Activated B cell treated with CpG ODN at 0.5 μM for 24 hours (primary cell): ENCODE results near the gene TMEM147. TPM values are rescaled to one million over a fixed set of nuclear protein-coding genes. Genes with fewer than 3 reads are reported as not detected.

Experiments used
- ATAC-seq: fragments of 200-7000 bp; cut with Tn5 transposase; one replicate; pipeline ENCODE4 v1.10.0; 2021; ENCODE audit warnings: low read depth, mild to moderate bottlenecking, moderate library complexity
- CTCF ChIA-PET: fragments of 350-600 bp; sonication (Branson Sonifier 250); formaldehyde crosslinking; loops from one replicate; lab custom pipeline; 2021; ENCODE audit warnings: antibody characterized with exemption; lab: Charles Lee
- POLR2A ChIA-PET: fragments of 350-600 bp; sonication (Branson Sonifier 250); formaldehyde crosslinking; loops from one replicate; lab custom pipeline; 2021; ENCODE audit warnings: antibody characterized with exemption; lab: Charles Lee
- DNase-seq: peaks from one replicate; pipeline ENCODE4 v3.0.0; 2022
- H3K27ac Mint-ChIP-seq: one replicate; pipeline ENCODE4 v1.8.0; 2020; ENCODE audit warnings: mixed read lengths
- H3K27me3 Mint-ChIP-seq: one replicate; pipeline ENCODE4 v1.8.0; 2021; ENCODE audit warnings: mixed read lengths
- H3K36me3 Mint-ChIP-seq: one replicate; pipeline ENCODE4 v1.8.0; 2021; ENCODE audit warnings: low read depth, mixed read lengths
- H3K4me1 Mint-ChIP-seq: one replicate; pipeline ENCODE4 v1.8.0; 2021; ENCODE audit warnings: mixed read lengths
- H3K4me3 Mint-ChIP-seq: one replicate; pipeline ENCODE4 v1.8.0; 2020; ENCODE audit warnings: mild to moderate bottlenecking, mixed read lengths
- H3K9me3 Mint-ChIP-seq: one replicate; pipeline ENCODE4 v1.8.0; 2020; ENCODE audit warnings: mixed read lengths
- CTCF ChIP-seq: fragments of 200-600 bp; IDR thresholded peaks from one replicate; pipeline ENCODE4 v1.8.0; 2022; ENCODE audit warnings: antibody characterized with exemption, mild to moderate bottlenecking
- intact Hi-C: fragments of 100-400 bp; cut with micrococcal nuclease; formaldehyde crosslinking; loops from one replicate; pipeline ENCODE4 v1.15.1; 2024
- total RNA-seq: library from RNA; stranded (reverse); gene quantifications from 2 replicates; pipeline ENCODE4 v1.2.3, GENCODE V29; 2022

Gene TMEM147
- total RNA-seq, 1 donor from 2014 or later, result 46.9 TPM

DNA sequence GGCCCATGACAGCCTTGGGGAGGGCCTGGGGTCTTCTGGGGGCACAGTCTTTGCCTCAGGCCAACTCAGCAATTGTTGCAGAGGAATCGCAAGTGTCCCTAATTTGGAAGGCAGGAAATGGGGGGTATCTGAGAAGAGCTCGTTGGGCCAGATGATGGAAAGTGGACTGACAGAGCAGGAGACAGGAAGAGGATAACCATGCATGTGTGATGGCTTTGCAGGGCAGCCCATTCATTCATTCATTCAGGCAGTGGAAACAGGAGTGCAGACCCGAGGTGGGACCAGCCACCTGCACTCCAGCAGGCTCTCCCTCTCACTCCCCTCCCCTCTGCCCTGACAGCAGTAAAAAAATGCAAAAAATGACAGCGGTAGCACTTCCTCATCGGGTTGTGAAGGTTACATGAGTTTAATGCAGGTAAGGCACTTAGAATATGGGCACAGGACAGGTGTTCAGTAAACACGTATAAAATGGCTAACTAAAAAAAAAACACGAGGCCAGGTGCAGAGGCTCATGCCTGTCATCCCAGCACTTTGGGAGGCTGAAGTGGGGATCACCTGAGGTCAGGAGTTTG, 5.0 kb upstream of the TMEM147 start:
- peaks cover 3% of the 10 kb centered on the region for H3K36me3 Mint-ChIP-seq
- peak overlapping the region; percentile 2 for H3K27ac Mint-ChIP-seq

DNA sequence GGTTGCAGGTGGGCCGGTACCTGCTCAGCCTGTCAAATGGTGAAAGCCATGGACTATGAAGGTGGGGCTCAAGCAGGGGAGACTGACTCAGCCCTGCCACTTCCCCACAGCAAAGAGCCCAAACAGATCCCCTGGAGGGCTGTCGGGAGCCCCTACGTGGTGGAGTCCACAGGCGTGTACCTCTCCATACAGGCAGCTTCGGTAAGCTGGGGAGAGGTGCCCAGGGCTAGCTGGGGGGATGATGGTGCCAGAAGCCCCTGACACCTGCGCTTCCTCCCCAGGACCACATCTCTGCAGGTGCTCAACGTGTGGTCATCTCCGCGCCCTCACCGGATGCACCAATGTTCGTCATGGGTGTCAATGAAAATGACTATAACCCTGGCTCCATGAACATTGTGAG, 3.2 kb upstream of the TMEM147 start:
- peaks cover 33% of the 10 kb centered on the region for H3K4me1 Mint-ChIP-seq
- no peak for TF ChIP-seq CTCF
- H3K27me3 Mint-ChIP-seq, result no peaks in the 10 kb centered on the region
- H3K4me3 Mint-ChIP-seq, result no peak overlapping the region
- DNase-seq (no peak), ATAC-seq (no peak)
- peaks cover 9% of the 10 kb centered on the region for H3K36me3 Mint-ChIP-seq
- H3K9me3 Mint-ChIP-seq, result no peaks in the 10 kb centered on the region
- ChIA-PET POLR2A (interaction anchor here (0.7 kb wide), 1 partner anchor 79 kb away, joined by 3 read pairs; no protein-coding TSS in a partner anchor), CTCF (no interaction called here)
- H3K27ac Mint-ChIP-seq, result no peak overlapping the region
- intact Hi-C loops, result no loop called here

More for the DNA sequence above, 5.0 kb upstream of the TMEM147 start:
- H3K27me3 Mint-ChIP-seq, result no peaks in the 10 kb centered on the region
- no peak overlapping the region for H3K4me3 Mint-ChIP-seq
- DNase-seq, result no peak
- CTCF ChIA-PET, result no interaction called here
- ATAC-seq, result no peak
- no peak for TF ChIP-seq CTCF
- H3K4me1 Mint-ChIP-seq, result peaks cover 20% of the 10 kb centered on the region
- no peaks in the 10 kb centered on the region for H3K9me3 Mint-ChIP-seq
- POLR2A ChIA-PET, result interaction anchor here (1.2 kb wide), 1 partner anchor 25 kb away, joined by 4 read pairs; no protein-coding TSS in a partner anchor
- intact Hi-C loops, result no loop called here

DNA sequence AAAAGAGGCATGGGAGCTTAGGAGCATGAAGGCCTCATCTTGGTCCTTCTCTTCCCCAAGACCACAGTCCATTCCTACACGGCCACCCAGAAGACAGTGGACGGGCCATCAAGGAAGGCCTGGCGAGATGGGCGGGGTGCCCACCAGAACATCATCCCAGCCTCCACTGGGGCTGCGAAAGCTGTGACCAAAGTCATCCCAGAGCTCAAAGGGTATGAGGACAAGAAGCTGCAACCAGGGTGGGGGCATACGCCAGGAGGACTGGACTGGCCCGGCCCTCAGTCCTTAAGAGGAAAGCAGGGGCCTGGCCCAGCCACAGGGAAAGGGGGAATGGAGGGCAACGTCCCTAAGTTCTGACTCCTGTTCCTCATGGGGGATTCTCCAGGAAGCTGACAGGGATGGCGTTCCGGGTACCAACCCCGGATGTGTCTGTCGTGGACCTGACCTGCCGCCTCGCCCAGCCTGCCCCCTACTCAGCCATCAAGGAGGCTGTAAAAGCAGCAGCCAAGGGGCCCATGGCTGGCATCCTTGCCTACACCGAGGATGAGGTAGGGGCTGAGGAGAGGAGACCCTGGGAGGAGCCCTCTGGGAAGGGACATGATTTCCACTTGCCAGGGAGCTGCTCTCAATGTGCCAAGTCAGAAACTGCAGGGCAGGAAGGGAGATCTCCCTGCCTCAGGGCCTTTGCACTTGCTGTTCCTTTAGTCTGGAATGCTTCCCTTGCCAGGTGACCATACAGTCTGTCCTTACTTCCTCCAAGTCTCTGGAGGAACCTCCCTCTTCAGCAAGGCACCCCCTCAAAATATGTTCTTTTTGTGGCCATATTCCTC, 1.9 kb upstream of the TMEM147 start:
- ChIA-PET CTCF (no interaction called here), POLR2A (interaction anchor here (0.7 to 0.8 kb wide), 2 partner anchors 166 to 320 kb away, joined by 3 to 7 read pairs; no protein-coding TSS in a partner anchor)
- Mint-ChIP-seq H3K4me3 (no peak overlapping the region), H3K36me3 (peaks cover 14% of the 10 kb centered on the region), H3K27me3 (no peaks in the 10 kb centered on the region), H3K27ac (no peak overlapping the region), H3K9me3 (no peaks in the 10 kb centered on the region), H3K4me1 (peaks cover 37% of the 10 kb centered on the region)
- no peak for TF ChIP-seq CTCF
- intact Hi-C loops, result no loop called here
- DNase-seq (no peak), ATAC-seq (no peak)

GRCh38 chr19:35544110-35544802, 1.2 kb upstream of the TMEM147 start:
- Mint-ChIP-seq H3K4me1 (peaks cover 45% of the 10 kb centered on the region), H3K27me3 (no peaks in the 10 kb centered on the region), H3K36me3 (peaks cover 17% of the 10 kb centered on the region), H3K27ac (peak overlapping the region; percentile 79), H3K4me3 (peak overlapping the region; percentile 88), H3K9me3 (no peaks in the 10 kb centered on the region)
- DNase-seq (no peak), ATAC-seq (no peak)
- intact Hi-C loops, result no loop called here
- POLR2A ChIA-PET, result interaction anchor here (0.8 to 1.0 kb wide), 2 partner anchors 99 to 321 kb away, joined by 3 read pairs; no protein-coding TSS in a partner anchor
- no peak for TF ChIP-seq CTCF
- CTCF ChIA-PET, result no interaction called here
